GM12874 (cell line): Measurements from ENCODE around the gene DCX.

Source experiments
- CTCF ChIP-seq: IDR thresholded peaks from 2 replicates; pipeline ENCODE4 v1.5.1; 2011; ENCODE audit warnings: low read depth, mild to moderate bottlenecking, control low read depth, low read length, moderate library complexity; ENCODE audit not compliant: insufficient read depth

Gene DCX

GRCh38 chrX:111257733-111258132 is 154.3 kb downstream of the DCX start:
- no peak for TF ChIP-seq CTCF

- TF ChIP-seq CTCF: no peak
These were observed 156.9 kb downstream of the DCX start for GRCh38 chrX:111254896-111255693.

- TF ChIP-seq CTCF: 0 out of 2 replicates have a peak, but pooled peaks have one; percentile 17
These were observed 167.7 kb downstream of the DCX start for GRCh38 chrX:111244235-111244750.
